AG08395 (cell line): ENCODE data around the gene GAPVD1.
"Not testable (repeated sequence)": the region's sequence is repeated elsewhere in the genome, so short reads cannot be mapped to it uniquely, and the experiment has no call there.

Source experiments
- DNase-seq: peaks from one replicate; pipeline ENCODE4 v3.0.0; 2012; ENCODE audit warnings: mixed read lengths, low spot score

Gene GAPVD1

GRCh38 chr9:125316359-125316758 lies 54.7 kb downstream of the GAPVD1 start:
- not testable (repeated sequence) for DNase-seq

GRCh38 chr9:125317704-125318103 lies 56.1 kb downstream of the GAPVD1 start:
- DNase-seq = no peak

DNA sequence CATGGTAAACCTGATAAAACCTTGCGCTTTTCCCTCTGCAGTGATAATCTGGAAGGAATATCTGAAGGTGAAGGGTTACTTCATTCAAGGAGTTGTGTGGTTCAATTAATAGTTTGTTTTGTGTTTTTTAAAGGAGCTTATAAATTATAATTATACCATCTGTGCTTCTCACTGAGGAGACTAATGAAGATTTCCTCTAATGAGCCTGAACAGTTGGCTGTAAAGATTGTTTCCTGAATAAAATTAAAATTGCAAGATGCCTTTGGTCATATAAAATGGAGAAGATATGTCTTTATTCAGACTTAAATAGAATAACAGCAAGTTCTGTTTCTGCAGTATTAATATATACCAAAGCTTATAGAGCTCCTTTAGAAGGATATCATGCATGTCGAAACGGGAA lies 59.9 kb downstream of the GAPVD1 start:
- DNase-seq = no peak

- DNase-seq = no peak
Measured at GRCh38 chr9:125323615-125324014, 62.0 kb downstream of the GAPVD1 start.

DNA sequence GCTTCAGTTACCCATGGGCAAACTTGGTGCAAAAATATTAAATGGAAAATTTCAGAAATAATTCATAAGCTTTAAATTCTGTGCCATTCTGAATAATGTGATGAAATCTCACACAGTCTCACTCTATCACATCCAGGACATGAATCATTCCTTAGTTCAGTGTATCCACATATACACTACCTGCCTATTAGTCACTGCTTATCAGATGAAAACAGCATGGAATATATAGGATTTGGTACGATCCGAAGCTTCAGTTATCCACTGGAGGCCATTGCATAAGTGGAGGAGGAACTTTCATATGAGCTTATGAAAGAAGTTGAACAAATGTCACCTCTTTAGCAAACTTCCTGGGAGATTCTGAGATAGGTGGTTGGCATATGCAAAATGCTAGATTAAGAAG lies 64.2 kb downstream of the GAPVD1 start:
- no peak for DNase-seq

GRCh38 chr9:125329978-125330377 lies 68.4 kb downstream of the GAPVD1 start:
- no peak for DNase-seq

DNA sequence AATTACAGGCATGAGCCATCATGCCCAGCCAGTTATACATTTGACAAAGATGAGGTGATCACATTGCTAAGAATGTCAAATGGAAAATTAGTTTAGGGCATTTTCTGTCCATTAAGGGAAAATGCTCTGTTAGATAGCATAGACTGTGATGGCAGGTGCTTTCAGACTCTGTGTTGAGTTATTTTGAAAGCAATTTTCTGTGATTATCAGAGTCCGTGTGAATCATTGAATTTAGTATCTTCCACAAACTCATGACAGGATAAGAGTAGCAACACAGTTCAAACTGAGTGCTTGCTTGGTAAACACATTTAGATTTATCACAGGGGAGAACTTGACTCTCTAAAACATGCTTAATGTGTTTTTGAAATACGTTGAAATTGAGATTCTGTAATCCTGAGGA lies 69.0 kb downstream of the GAPVD1 start:
- DNase-seq = no peak

GRCh38 chr9:125332527-125332926 lies 70.9 kb downstream of the GAPVD1 start:
- DNase-seq = no peak

GRCh38 chr9:125337236-125337635 lies 75.6 kb downstream of the GAPVD1 start:
- no peak for DNase-seq

DNA sequence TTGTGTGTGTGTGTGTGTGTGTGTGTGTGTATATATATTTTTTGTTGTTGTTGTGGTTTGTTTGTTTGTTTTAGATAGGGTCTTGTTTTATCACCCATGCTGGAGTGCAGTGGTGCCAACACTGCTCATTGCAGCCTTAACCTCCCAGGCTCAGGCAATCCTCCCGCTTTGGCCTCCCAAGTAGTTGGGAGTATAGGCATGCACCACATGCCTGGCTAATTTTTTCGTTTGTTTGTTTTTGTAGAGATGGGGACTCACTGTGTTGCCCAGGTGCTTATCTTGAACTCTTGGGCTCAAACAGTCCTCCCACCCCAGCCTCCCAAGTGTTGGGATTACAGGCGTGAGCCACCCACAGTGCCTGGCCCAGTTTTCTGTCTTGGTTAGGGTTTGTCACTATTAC lies 77.3 kb downstream of the GAPVD1 start:
- no peak for DNase-seq

DNA sequence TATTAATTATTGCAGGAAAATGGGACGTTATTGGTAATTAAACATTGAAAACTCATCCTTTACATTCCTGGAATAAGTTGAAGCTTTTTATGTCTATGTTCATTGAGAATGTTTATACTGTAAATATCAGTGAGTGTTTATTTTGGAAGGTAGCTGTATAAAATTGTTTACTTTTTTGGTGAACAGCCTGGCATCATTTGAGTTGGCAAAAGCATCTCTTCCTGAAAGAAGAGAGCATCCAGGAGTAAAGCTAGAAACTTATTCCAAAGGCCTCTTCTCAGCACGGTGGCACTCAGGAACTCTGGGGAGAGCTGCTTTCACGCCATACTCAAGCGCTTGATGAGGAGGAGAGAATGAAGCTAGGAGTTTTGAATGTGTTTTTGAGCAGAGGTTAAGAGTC lies 79.9 kb downstream of the GAPVD1 start:
- no peak for DNase-seq

- DNase-seq = peak; percentile 6
Measured at GRCh38 chr9:125343518-125344275, 82.1 kb downstream of the GAPVD1 start.

- DNase-seq = no peak
Measured at GRCh38 chr9:125346080-125346732, 84.6 kb downstream of the GAPVD1 start.

DNA sequence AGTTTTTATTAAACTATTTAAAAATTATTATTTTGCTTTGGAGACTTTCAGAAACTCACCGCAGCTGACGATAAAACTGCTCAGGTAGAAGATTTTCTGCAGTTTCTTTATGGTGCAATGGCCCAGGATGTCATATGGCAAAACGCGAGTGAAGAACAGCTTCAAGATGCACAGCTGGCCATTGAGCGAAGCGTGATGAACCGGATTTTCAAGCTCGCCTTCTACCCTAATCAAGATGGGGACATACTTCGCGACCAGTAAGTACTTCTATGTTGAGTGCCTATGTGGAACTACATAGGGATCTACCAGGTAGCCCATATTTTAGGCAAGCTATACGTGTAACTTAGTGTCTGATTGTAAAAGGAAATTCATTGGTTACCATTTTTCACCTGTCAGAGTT lies 94.0 kb downstream of the GAPVD1 start:
- DNase-seq = no peak

GRCh38 chr9:125356032-125356431 lies 94.4 kb downstream of the GAPVD1 start:
- no peak for DNase-seq

DNA sequence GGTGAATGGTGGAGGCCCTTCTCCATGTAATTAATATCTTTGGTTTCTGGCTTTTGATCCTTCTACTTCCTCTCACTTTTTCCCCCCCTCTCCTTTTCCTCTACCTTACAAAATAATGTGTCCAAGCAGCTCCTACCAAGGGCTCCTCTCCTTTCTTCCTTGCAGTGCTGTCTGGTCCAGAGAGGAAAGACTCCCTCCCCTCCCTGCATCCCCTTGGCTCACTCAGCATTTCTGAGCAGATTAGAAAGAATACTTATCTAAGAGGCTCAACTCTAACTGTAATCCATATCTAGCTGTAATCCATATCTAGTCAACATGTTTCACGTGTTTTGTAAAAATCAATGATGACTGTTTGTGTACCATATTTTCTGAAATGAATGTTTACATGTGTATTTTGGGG lies 97.4 kb downstream of the GAPVD1 start:
- no peak for DNase-seq

DNA sequence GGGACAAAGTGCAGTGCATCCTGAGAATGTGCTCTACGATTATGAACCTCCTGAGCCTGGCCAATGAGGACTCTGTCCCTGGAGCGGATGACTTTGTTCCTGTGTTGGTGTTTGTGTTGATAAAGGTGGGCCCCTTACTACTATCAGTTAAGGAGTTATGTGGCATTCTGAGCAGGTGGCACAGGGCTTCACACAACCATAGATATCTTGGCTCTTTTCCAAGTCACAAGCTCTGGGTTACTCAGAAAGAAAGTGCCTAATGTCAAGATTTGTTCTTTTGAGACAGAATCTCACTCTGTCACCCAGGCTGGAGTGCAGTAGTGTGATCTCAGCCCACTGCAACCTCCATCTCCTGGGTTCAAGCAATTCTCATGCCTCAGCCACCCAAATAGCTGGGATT lies 99.0 kb downstream of the GAPVD1 start:
- no peak for DNase-seq

DNA sequence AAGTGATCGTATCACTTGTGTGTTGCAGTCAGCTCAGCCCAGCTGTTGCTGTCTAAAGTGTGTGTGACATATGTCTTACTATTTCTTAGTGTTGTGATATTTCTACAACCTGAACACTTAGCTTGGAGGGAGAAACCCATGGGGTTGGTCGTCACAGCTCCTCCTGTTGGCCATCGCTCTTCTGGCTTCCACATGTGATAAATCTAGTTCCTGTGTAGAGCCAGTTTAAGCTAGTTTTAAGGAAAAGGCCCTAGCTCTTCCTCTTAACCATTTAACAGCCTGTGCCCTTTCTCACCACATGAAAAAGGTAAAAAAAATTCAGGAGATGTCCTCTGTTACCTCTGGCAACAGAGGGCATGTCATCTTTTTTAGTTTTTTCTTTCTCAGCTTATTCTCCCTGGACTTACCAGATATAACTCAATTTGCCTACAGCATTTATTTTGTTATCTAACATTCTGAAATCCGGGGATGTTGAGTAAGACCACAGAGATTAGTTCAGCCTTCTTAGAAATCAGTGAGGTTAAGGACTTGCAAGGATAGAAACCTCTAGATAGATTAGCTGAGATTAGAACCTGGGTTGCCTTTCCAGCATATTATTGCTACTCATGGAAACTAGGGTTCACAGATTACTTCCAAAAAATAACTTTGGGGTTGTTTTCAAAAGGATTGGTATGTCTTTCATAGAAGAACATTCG lies 100.4 kb downstream of the GAPVD1 start:
- no peak for DNase-seq

DNA sequence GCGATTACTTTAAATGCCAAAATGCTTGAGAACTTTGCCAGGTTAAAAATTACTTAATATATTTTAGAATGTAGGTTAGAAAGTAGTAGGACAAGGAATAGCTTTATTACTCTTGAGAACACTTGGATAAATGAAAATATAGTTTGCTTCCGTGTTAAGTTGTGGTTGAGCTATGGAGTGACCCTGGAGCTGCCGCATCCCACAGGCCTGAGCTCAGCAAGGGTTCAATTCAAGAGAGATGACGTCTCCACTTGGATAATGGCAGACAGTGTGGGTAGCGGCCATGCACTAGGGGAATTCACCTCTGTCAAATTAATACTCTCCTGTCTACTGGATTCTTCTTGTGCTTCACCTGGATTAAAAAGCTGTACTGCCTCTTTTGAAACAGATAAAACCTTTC lies 105.0 kb downstream of the GAPVD1 start:
- no peak for DNase-seq

DNA sequence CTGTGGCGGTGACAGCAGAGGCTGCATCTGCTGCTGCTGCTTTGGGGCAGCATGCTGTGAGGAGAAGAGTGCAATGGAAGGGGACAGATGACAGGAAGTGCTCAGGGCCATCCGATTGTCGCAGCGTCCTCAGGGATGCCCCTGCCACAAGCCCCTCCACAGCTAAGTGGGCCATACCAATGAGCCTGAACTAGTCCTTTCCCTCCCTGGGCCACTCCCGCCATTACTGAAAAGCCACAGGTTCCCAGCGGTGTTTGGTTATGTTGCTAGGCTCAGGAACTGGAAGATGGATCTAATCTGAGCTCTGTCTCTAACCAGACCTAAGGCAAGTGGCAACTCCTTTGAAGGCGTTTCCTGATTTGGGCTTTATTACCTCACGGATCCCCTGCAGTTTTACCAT lies 109.2 kb downstream of the GAPVD1 start:
- DNase-seq = no peak

DNA sequence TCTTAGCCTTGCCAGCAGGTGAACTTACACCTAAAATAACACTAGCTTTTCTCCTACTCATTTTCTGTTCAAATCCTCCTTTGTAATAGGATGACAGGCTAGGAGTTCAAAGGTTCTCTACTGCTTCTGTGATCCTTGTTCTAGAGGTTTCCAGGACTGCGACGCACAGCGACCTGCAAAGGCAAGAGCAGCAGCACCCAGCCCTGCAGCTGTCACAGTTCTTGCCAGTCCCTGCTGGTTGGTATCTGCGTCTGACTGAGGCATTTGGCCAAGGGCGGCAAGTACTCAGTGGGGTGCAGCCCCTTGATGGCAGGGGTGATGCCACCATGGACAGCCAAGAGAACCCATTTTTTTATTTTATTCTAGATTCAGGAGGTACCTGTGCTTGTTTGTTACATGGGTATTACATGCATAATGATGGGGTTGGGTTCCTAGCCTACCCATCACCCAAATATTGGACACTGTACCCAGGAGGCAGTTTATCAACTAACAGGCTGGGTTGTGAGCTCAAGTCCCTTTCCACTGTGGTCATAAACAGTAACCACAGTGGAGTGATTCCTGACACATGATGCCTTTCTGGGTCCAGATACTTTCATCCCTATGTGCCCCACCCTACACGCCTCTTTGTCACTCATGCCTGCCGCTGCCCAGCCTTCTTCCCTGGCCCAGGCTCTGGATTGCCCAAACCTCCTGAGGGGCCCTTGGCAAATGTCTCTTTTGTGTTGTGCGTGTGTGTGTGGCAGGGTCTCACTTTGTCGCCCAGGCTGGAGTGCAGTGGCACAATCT lies 111.0 kb downstream of the GAPVD1 start:
- no peak for DNase-seq
